SU-DHL-6 (cell line): Measurements from ENCODE around the gene GLO1.

Experiments used
- CTCF ChIP-seq: fragments of 200-600 bp; sonication (generic); IDR thresholded peaks from one replicate; pipeline ENCODE4 v1.5.1; 2017; ENCODE audit warnings: antibody characterized with exemption, mild to moderate bottlenecking, low read length, moderate library complexity; ENCODE audit not compliant: insufficient read depth, poor library complexity, severe bottlenecking
- EZH2phosphoT487 ChIP-seq: fragments of 200-600 bp; sonication (generic), shearing (Covaris generic); conservative IDR thresholded peaks from 2 replicates; pipeline ENCODE4 v1.6.1; 2018; ENCODE audit warnings: mild to moderate bottlenecking, antibody characterized with exemption, low read length, moderate library complexity, mixed read lengths

- TF ChIP-seq CTCF (no peak), EZH2phosphoT487 (no peak)
Observed at GRCh38 chr6:38658418-38659167, 44.4 kb downstream of the GLO1 start.
